Liver (tissue), 3 donors: ENCODE data around the gene RRP12.
A peak's percentile ranks its signal among the peaks of the same experiment; 100 is the strongest.

ENCODE experiments used
- EGR1 ChIP-seq, 2 donors: IDR thresholded peaks; 2 replicates each; pipeline ENCODE4 v1.6.1; 2016 to 2018; ENCODE audit warnings: antibody characterized with exemption in 2 of 2, low read depth in 2 of 2
- GABPA ChIP-seq, 2 donors: IDR thresholded peaks in 1 of 2; conservative IDR thresholded peaks in 1 of 2; 2 replicates each; pipeline ENCODE4 v1.6.1; 2016; ENCODE audit warnings: antibody characterized with exemption in 2 of 2, mild to moderate bottlenecking in 1 of 2, moderate library complexity in 1 of 2
- JUND ChIP-seq, 2 donors: IDR thresholded peaks; 2 replicates each; pipeline ENCODE4 v1.6.1; 2016; ENCODE audit warnings: antibody characterized with exemption in 2 of 2
- MAX ChIP-seq: IDR thresholded peaks from 2 replicates; pipeline ENCODE4 v1.6.1; 2016; ENCODE audit warnings: antibody characterized with exemption
- NR2F2 ChIP-seq: IDR thresholded peaks from 2 replicates; pipeline ENCODE4 v1.6.1; 2016; ENCODE audit warnings: antibody characterized with exemption
- RAD21 ChIP-seq, 2 donors: IDR thresholded peaks; 2 replicates each; pipeline ENCODE4 v1.6.1; 2016; ENCODE audit warnings: antibody characterized with exemption in 2 of 2, mild to moderate bottlenecking in 2 of 2
- REST ChIP-seq: IDR thresholded peaks from 2 replicates; pipeline ENCODE4 v1.6.1; 2016; ENCODE audit warnings: antibody characterized with exemption, mild to moderate bottlenecking
- RXRA ChIP-seq, 2 donors: IDR thresholded peaks; 2 replicates each; pipeline ENCODE4 v1.6.1; 2017 to 2018; ENCODE audit warnings: antibody characterized with exemption in 2 of 2, mild to moderate bottlenecking in 1 of 2
- SP1 ChIP-seq: IDR thresholded peaks from 2 replicates; pipeline ENCODE4 v1.6.1; 2018; ENCODE audit warnings: antibody characterized with exemption, mild to moderate bottlenecking
- TAF1 ChIP-seq: conservative IDR thresholded peaks from 2 replicates; pipeline ENCODE4 v1.6.1; 2016; ENCODE audit warnings: antibody characterized with exemption, mild to moderate bottlenecking
- TF ChIP-seq, protein P1 (sequence below): fragments of 150-350 bp; IDR thresholded peaks from 2 replicates; pipeline ENCODE4 v1.5.1; 2017; ENCODE audit warnings: improper control_type of control experiment, low read depth, low read length; ENCODE audit not compliant: missing input control
- donor health status: healthy.
- donor health status: healthy.

DNA sequence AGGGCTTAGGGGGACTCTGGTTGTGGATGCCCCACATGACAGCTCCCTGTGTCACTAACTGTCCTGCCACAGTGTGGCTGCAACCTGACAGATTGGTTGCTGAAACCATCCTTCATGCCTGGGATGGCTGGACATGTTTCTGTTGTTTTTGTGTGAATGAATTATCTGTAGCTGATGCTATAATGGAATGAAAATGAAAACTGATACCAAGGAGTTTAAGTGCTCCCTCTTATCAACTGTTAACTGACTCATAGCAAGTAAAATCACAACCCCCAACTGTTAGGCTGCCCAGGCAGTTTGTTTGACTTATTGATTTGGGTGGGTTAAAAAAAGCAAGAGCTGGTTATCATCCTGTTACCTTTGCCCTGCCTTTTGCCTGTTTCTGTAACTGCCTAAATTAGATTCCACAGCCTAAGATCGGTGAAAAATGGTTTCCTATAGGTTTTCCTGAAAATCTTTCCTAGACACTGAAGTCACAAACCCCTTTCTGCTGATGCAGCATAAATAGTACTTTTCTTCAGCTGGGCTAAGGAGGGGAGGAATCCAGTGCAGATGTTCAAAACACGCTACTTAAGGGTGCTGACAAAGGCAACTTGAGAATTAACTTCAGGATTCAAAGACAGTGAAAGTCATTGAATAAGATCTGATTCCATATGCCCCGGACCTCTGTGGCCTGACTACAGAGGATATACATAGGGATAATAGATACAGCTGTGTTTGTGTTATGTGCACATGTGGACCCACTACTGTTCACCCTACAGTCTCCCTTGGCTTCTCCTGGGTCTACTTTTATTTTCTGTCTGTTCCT lies 72.3 kb downstream of the RRP12 start:
- TF ChIP-seq, protein P1, sequence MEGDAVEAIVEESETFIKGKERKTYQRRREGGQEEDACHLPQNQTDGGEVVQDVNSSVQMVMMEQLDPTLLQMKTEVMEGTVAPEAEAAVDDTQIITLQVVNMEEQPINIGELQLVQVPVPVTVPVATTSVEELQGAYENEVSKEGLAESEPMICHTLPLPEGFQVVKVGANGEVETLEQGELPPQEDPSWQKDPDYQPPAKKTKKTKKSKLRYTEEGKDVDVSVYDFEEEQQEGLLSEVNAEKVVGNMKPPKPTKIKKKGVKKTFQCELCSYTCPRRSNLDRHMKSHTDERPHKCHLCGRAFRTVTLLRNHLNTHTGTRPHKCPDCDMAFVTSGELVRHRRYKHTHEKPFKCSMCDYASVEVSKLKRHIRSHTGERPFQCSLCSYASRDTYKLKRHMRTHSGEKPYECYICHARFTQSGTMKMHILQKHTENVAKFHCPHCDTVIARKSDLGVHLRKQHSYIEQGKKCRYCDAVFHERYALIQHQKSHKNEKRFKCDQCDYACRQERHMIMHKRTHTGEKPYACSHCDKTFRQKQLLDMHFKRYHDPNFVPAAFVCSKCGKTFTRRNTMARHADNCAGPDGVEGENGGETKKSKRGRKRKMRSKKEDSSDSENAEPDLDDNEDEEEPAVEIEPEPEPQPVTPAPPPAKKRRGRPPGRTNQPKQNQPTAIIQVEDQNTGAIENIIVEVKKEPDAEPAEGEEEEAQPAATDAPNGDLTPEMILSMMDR: no peak
- TF ChIP-seq MAX (peak; percentile 83), JUND (IDR thresholded peaks at IDR 0.05) (peak; percentile 34 to 86), NR2F2 (no peak), RAD21 (IDR thresholded peaks at IDR 0.05) (peak; percentile 39 to 66), SP1 (peak; percentile 86), REST (peak; percentile 81), GABPA (IDR thresholded peaks at IDR 0.05 in 1 of 2, conservative IDR thresholded peaks at IDR 0.05 in 1 of 2) (no peak), RXRA (IDR thresholded peaks at IDR 0.05) (peak; percentile 77 to 90), TAF1 (no peak), EGR1 (IDR thresholded peaks at IDR 0.05; ENCODE audit: low read depth in 2 of 2) (peak; percentile 19 to 63)
